SK-N-SH (cell line): ENCODE results near the gene RRBP1. TPM values are rescaled to one million over a fixed set of nuclear protein-coding genes. Genes with fewer than 3 reads are reported as not detected.
A peak's percentile ranks its signal among the peaks of the same experiment; 100 is the strongest.

ENCODE experiments used
- CTCF ChIA-PET: fragments of 300-600, 350-600 bp; formaldehyde crosslinking; extraction: SDS; loops from one replicate; lab custom pipeline; 2021; lab: Yijun Ruan, JAX
- POLR2A ChIA-PET: fragments of 350-600 bp; sonication (Branson Sonifier 250); formaldehyde crosslinking; extraction: SDS; loops from one replicate; lab custom pipeline; 2020; ENCODE audit warnings: antibody characterized with exemption, inconsistent platforms; lab: Yijun Ruan, JAX
- DNase-seq: peaks from one replicate; pipeline ENCODE4 v3.0.0; 2012
- H2AFZ ChIP-seq: fragments of 200-600 bp; sonication (generic); 2 replicates; pipeline ENCODE4 v1.8.1; 2016; ENCODE audit warnings: antibody characterized with exemption, mild to moderate bottlenecking, low read depth
- H3F3A ChIP-seq: fragments of 200-600 bp; sonication (generic); replicated peaks from 2 replicates; pipeline ENCODE3; 2016; ENCODE audit warnings: antibody characterized with exemption, mild to moderate bottlenecking; ENCODE audit not compliant: insufficient read depth
- H3K27ac ChIP-seq, 2 experiments: fragments of 200-500 bp in 1 of 2; fragments of 200-600 bp in 1 of 2; sonication (Bioruptor generic) in 1 of 2; sonication (generic), shearing (Covaris generic) in 1 of 2; 2 replicates each; pipeline versions ENCODE4 v1.5.1 to v1.6.1; 2014 to 2016; ENCODE audit warnings: low read depth in 2 of 2, inconsistent platforms in 1 of 2, low read length in 1 of 2, mild to moderate bottlenecking in 1 of 2, mixed read lengths in 1 of 2
- H3K27me3 ChIP-seq: fragments of 200-600 bp; sonication (generic), shearing (Covaris generic); 2 replicates; pipeline ENCODE4 v1.6.1; 2016; ENCODE audit warnings: mixed run types; ENCODE audit not compliant: insufficient read depth
- H3K36me3 ChIP-seq, 2 experiments: fragments of 200-500 bp in 1 of 2; fragments of 200-600 bp in 1 of 2; sonication (Bioruptor generic) in 1 of 2; sonication (generic) in 1 of 2; replicated peaks in 1 of 2; 2 replicates each; pipeline versions ENCODE3 to v1.5.1; 2014 to 2016; ENCODE audit warnings: low read length in 1 of 2, mild to moderate bottlenecking in 1 of 2; ENCODE audit not compliant: insufficient read depth in 2 of 2, control insufficient read depth in 1 of 2
- H3K4me1 ChIP-seq, 2 experiments: fragments of 200-500 bp in 1 of 2; fragments of 200-600 bp in 1 of 2; sonication (Bioruptor generic) in 1 of 2; sonication (generic), shearing (Covaris generic) in 1 of 2; 2 replicates each; pipeline versions ENCODE4 v1.5.1 to v1.6.1; 2014 to 2016; ENCODE audit warnings: low read depth in 1 of 2, low read length in 1 of 2, mixed run types in 1 of 2; ENCODE audit not compliant: insufficient read depth in 2 of 2, control insufficient read depth in 1 of 2
- H3K4me2 ChIP-seq: fragments of 200-600 bp; sonication (generic), shearing (Covaris generic); 2 replicates; pipeline ENCODE4 v1.6.1; 2017; ENCODE audit warnings: mixed run types
- H3K4me3 ChIP-seq, 2 experiments: fragments of 200-500 bp in 1 of 2; fragments of 200-600 bp in 1 of 2; sonication (Bioruptor generic) in 1 of 2; sonication (generic), shearing (Covaris generic) in 1 of 2; 2 replicates each; pipeline versions ENCODE4 v1.5.1 to v1.8.1; 2014 to 2016; ENCODE audit warnings: low read depth in 2 of 2, inconsistent platforms in 1 of 2, low read length in 1 of 2, mild to moderate bottlenecking in 1 of 2, mixed read lengths in 1 of 2, moderate library complexity in 1 of 2
- H3K79me2 ChIP-seq: fragments of 200-600 bp; sonication (generic); 2 replicates; pipeline ENCODE4 v1.8.1; 2017; ENCODE audit warnings: mild to moderate bottlenecking; ENCODE audit not compliant: insufficient read depth
- H3K9ac ChIP-seq: fragments of 200-600 bp; sonication (generic); 2 replicates; pipeline ENCODE4 v1.6.1; 2017; ENCODE audit warnings: mixed run types
- H3K9me2 ChIP-seq: fragments of 200-600 bp; sonication (generic); 2 replicates; pipeline ENCODE4 v1.6.1; 2017; ENCODE audit warnings: mixed run types
- H3K9me3 ChIP-seq: fragments of 200-600 bp; sonication (generic); 2 replicates; pipeline ENCODE4 v1.6.1; 2017; ENCODE audit warnings: mixed run types, mild to moderate bottlenecking, moderate library complexity
- H4K20me1 ChIP-seq: fragments of 200-600 bp; sonication (generic); 2 replicates; pipeline ENCODE4 v1.6.1; 2017; ENCODE audit warnings: mild to moderate bottlenecking, mixed run types; ENCODE audit not compliant: insufficient read depth
- CTCF ChIP-seq: fragments of 200-600 bp; sonication (generic); IDR thresholded peaks from 2 replicates; pipeline ENCODE4 v1.6.1; 2017; ENCODE audit warnings: antibody characterized with exemption, mild to moderate bottlenecking, moderate library complexity
- EP300 ChIP-seq, 2 experiments: IDR thresholded peaks; 2 replicates each; pipeline versions ENCODE4 v1.4.0 to v1.6.1; 2012; ENCODE audit warnings: borderline replicate concordance in 1 of 2, low read depth in 1 of 2, low read length in 1 of 2
- GATA2 ChIP-seq: sonication (generic); formaldehyde crosslinking; IDR thresholded peaks from 2 replicates; pipeline ENCODE4 v1.5.0; 2020; ENCODE audit warnings: mild to moderate bottlenecking, missing genetic modification reagents
- NRF1 ChIP-seq: IDR thresholded peaks from 2 replicates; pipeline ENCODE4 v1.6.1; 2012; ENCODE audit warnings: low read depth, mild to moderate bottlenecking, low read length
- TEAD4 ChIP-seq: IDR thresholded peaks from 2 replicates; pipeline ENCODE4 v1.4.0; 2012; ENCODE audit warnings: mild to moderate bottlenecking, borderline replicate concordance; ENCODE audit not compliant: insufficient read depth
- WGBS: methylation state at CpG from one replicate; pipeline ENCODE4 v1.1.6; 2017; ENCODE audit warnings: low lambda C conversion rate; 5-methylcytosine and 5-hydroxymethylcytosine counted together
- polyA plus RNA-seq, 3 experiments: library from polyadenylated mRNA; depleted of rRNA; stranded (reverse); fragments of >200 nt; gene quantifications; 2 replicates each; pipeline ENCODE4 v1.2.3, GENCODE V29; 2012

The RRBP1 gene
- polyA plus RNA-seq, 1 of the 3 experiments (the other 2 are of a cell fraction) = 50.2 TPM

DNA sequence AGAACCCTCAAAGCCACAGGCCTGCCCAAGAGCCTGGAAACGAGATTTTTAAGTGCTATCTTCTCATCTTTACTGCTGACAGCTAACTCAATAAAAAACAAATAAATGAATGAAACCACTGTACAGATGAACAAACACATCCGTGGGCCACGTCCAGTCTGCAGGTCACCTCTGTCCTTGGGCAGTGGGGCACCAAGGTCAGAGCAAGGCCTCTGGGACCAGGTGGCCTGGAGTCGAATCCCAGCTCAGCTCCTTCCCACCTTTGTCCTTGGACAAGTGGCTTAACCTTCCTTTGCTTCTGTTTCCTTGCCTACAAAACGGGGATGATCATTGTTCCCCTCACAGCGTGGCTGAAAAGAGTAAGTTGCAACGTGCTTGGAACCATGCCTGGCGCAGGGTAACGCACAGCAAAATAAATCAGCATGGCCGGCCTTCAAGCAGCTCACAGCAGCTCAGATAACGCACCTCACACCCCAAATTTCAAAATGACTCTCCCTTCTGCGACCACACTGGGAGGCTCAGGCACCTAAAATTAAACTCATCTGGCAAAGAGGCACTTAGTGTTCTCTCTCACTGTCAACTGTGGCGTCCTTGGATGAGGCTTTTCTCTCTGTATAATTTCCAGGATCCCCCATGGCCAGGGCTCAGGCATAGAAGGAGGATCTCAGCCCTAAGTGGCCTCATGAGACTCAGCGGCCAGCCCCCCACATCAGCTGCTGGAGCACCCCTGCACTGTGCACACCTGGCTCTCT, 35.7 kb downstream of the RRBP1 start:
- 71% methylated on average over 14 of the region's 14 CpGs for WGBS
- Histone ChIP-seq H3K27me3 (no peaks in the 10 kb centered on the region), H3K36me3 (peaks cover 5 to 13% of the 10 kb centered on the region in 2 experiments), H3K4me2 (no peak overlapping the region), H3F3A (no peaks in the 10 kb centered on the region), H2AFZ (no peak overlapping the region), H3K9me2 (no peaks in the 10 kb centered on the region), H3K79me2 (peaks cover 94% of the 10 kb centered on the region), H3K27ac (peak overlapping the region in 1 of 2 experiments; percentile 71; a peak in 2 of 4 replicates), H3K9ac (no peak overlapping the region), H3K4me3 (no peak overlapping the region), H3K4me1 (peaks cover 0 to 35% of the 10 kb centered on the region in 2 experiments; a peak in 1 of 4 replicates), H3K9me3 (no peaks in the 10 kb centered on the region), H4K20me1 (peaks cover 89% of the 10 kb centered on the region)
- TF ChIP-seq EP300 (IDR thresholded peaks at IDR 0.05; ENCODE audit: borderline replicate concordance in 1 of 2, low read depth in 1 of 2, low read length in 1 of 2) (peak in 1 of 2 experiments; percentile 43; a peak in 1 of 4 replicates), CTCF (no peak), TEAD4 (no peak), GATA2 (CRISPR knock-in tag) (peak; percentile 63)
- POLR2A ChIA-PET = interaction anchor here (1.5 kb wide), 1 partner anchor 323 kb away, joined by 3 read pairs; the partner anchor contains the start of gene MGME1
- peak; percentile 66 for DNase-seq
- CTCF ChIA-PET = interaction anchor here (1.2 to 2.9 kb wide), 4 partner anchors 10 to 292 kb away, joined by 4 to 12 read pairs (median 4); no protein-coding TSS in a partner anchor

GRCh38 chr20:17645546-17646208, 36.4 kb downstream of the RRBP1 start:
- no peak for TF ChIP-seq NRF1
- Histone ChIP-seq H3K4me1 (peaks cover 0 to 35% of the 10 kb centered on the region in 2 experiments; a peak in 1 of 4 replicates), H3K27ac (peak overlapping the region in 1 of 2 experiments; percentile 34; a peak in 1 of 4 replicates), H3K9me3 (no peaks in the 10 kb centered on the region), H3K9me2 (no peaks in the 10 kb centered on the region), H3K9ac (no peak overlapping the region), H3K36me3 (peaks cover 5 to 19% of the 10 kb centered on the region in 2 experiments), H2AFZ (no peak overlapping the region), H3K27me3 (no peaks in the 10 kb centered on the region), H3F3A (no peaks in the 10 kb centered on the region), H4K20me1 (peaks cover 86% of the 10 kb centered on the region), H3K4me3 (no peak overlapping the region), H3K4me2 (no peak overlapping the region), H3K79me2 (peaks cover 91% of the 10 kb centered on the region)
- ChIA-PET POLR2A (interaction anchor here (1.5 kb wide), 1 partner anchor 324 kb away, joined by 3 read pairs; the partner anchor contains the start of gene MGME1), CTCF (interaction anchor here (0.6 to 2.9 kb wide), 5 partner anchors 9 to 36 kb away, joined by 3 to 12 read pairs (median 4); partner anchors contain the start of gene RRBP1)
- DNase-seq = peak; percentile 57
- WGBS = 90% methylated on average over 9 of the region's 10 CpGs
